Endothelial cell of umbilical vein (primary cell): ENCODE data around the gene SHISA9. TPM values are rescaled to one million over a fixed set of nuclear protein-coding genes. Genes with fewer than 3 reads are reported as not detected.

Experiments used
- BruUV-seq: library from RNA; stranded (reverse); fragments of 400-500 nt; replicated peaks from 2 replicates; lab custom pipeline; 2021; lab: Mats Ljungman, UMichigan
- CTCF ChIA-PET: fragments of 300-600, 350-600 bp; sonication (Branson Sonifier 250); formaldehyde crosslinking; loops from one replicate; lab custom pipeline; 2021; ENCODE audit warnings: antibody characterized with exemption, inconsistent platforms; lab: Charles Lee
- POLR2A ChIA-PET: fragments of 300-600, 350-600 bp; sonication (Branson Sonifier 250); formaldehyde crosslinking; loops from one replicate; lab custom pipeline; 2021; ENCODE audit warnings: antibody characterized with exemption, inconsistent platforms; lab: Charles Lee
- DNase-seq: peaks from one replicate; pipeline ENCODE4 v3.0.0-alpha.2; 2011; ENCODE audit warnings: low read depth, low spot score
- FAIRE-seq: peaks from 2 replicates; lab custom pipeline; 2011; peaks lifted over from hg19 to GRCh38; lab: Jason Lieb, UNC
- H2AFZ ChIP-seq: 2 replicates; pipeline ENCODE4 v1.6.0; 2012; ENCODE audit warnings: low read depth, low read length, control low read depth, inconsistent platforms
- H3K27ac ChIP-seq: 2 replicates; pipeline ENCODE4 v1.5.1; 2011; ENCODE audit warnings: low read depth, mild to moderate bottlenecking, control low read depth, low read length, moderate library complexity; ENCODE audit not compliant: insufficient read depth
- H3K27me3 ChIP-seq, 2 experiments: 2 replicates each; pipeline versions ENCODE4 v1.6.0 to v1.6.1; 2011; ENCODE audit warnings: low read length in 2 of 2, mixed read lengths in 1 of 2; ENCODE audit not compliant: control insufficient read depth in 2 of 2, insufficient read depth in 2 of 2
- H3K36me3 ChIP-seq, 2 experiments: 2 replicates in 1 of 2; 3 replicates in 1 of 2; pipeline ENCODE4 v1.5.1; 2011; ENCODE audit warnings: low read length in 2 of 2, mild to moderate bottlenecking in 1 of 2, moderate library complexity in 1 of 2; ENCODE audit not compliant: control insufficient read depth in 2 of 2, insufficient read depth in 2 of 2; ENCODE audit errors: extremely low read depth in 1 of 2
- H3K4me1 ChIP-seq: 3 replicates; pipeline ENCODE4 v1.5.1; 2011; ENCODE audit warnings: mild to moderate bottlenecking, low read length; ENCODE audit not compliant: control insufficient read depth, insufficient read depth; ENCODE audit errors: extremely low read depth
- H3K4me2 ChIP-seq: 2 replicates; pipeline ENCODE4 v1.6.1; 2011; ENCODE audit warnings: low read length, control low read depth, mixed read lengths; ENCODE audit not compliant: insufficient read depth
- H3K4me3 ChIP-seq, 3 experiments: fragments of 200-600 bp in 1 of 3; sonication (generic), shearing (Covaris generic) in 1 of 3; replicated peaks in 1 of 3; 2 replicates each; pipeline ENCODE4 v1.5.1; 2011 to 2016; ENCODE audit warnings: control low read depth in 3 of 3, low read length in 3 of 3, mild to moderate bottlenecking in 2 of 3, inconsistent platforms in 1 of 3, low read depth in 1 of 3, moderate library complexity in 1 of 3; ENCODE audit not compliant: insufficient read depth in 1 of 3
- H3K79me2 ChIP-seq: 2 replicates; pipeline ENCODE4 v1.6.0; 2012; ENCODE audit warnings: low read length, inconsistent platforms; ENCODE audit not compliant: control insufficient read depth, insufficient read depth
- H3K9ac ChIP-seq: replicated peaks from 2 replicates; pipeline ENCODE3; 2011; ENCODE audit warnings: low read length, control low read depth; ENCODE audit not compliant: insufficient read depth; ENCODE audit errors: extremely low read depth
- H3K9me1 ChIP-seq: replicated peaks from 3 replicates; pipeline ENCODE4 v1.6.0; 2011; ENCODE audit warnings: mild to moderate bottlenecking, low read length; ENCODE audit not compliant: control insufficient read depth, insufficient read depth; ENCODE audit errors: extremely low read depth
- H3K9me3 ChIP-seq: replicated peaks from 2 replicates; pipeline ENCODE4 v1.5.1; 2012; ENCODE audit warnings: low read length, inconsistent platforms; ENCODE audit not compliant: control insufficient read depth, insufficient read depth
- H4K20me1 ChIP-seq: replicated peaks from 2 replicates; pipeline ENCODE3; 2011; ENCODE audit warnings: mild to moderate bottlenecking, low read length; ENCODE audit not compliant: control insufficient read depth, insufficient read depth; ENCODE audit errors: extremely low read depth
- CTCF ChIP-seq, 2 donors: IDR thresholded peaks; 1 replicate in 1 of 2; 2 replicates in 1 of 2; pipeline ENCODE4 v1.5.1; 2011; ENCODE audit warnings: low read length in 2 of 2, mild to moderate bottlenecking in 2 of 2, moderate library complexity in 2 of 2, control low read depth in 1 of 2, inconsistent platforms in 1 of 2, low read depth in 1 of 2; ENCODE audit not compliant: insufficient read depth in 1 of 2; ENCODE audit errors: extremely low read depth in 1 of 2
- EZH2 ChIP-seq: IDR thresholded peaks from 2 replicates; pipeline ENCODE4 v1.6.1; 2012; ENCODE audit warnings: borderline replicate concordance, low read depth, mild to moderate bottlenecking, moderate library complexity, low read length, inconsistent platforms; ENCODE audit not compliant: severe bottlenecking
- FOS ChIP-seq: IDR thresholded peaks from 2 replicates; pipeline ENCODE4 v1.6.1; 2011; ENCODE audit warnings: mild to moderate bottlenecking, low read length, moderate library complexity, borderline replicate concordance; ENCODE audit not compliant: insufficient read depth
- GATA2 ChIP-seq: IDR thresholded peaks from 2 replicates; pipeline ENCODE4 v1.7.0; 2011; ENCODE audit warnings: low read depth, mild to moderate bottlenecking, moderate library complexity, mixed read lengths, low read length; ENCODE audit not compliant: insufficient read length, insufficient read depth
- JUN ChIP-seq: IDR thresholded peaks from 2 replicates; pipeline ENCODE4 v1.6.1; 2011; ENCODE audit warnings: borderline replicate concordance, low read depth; ENCODE audit not compliant: insufficient read length, insufficient read depth
- MYC ChIP-seq: IDR thresholded peaks from one replicate; pipeline ENCODE4 v1.6.1; 2011; ENCODE audit warnings: mild to moderate bottlenecking, low read depth, low read length
- POLR2A ChIP-seq: IDR thresholded peaks from 2 replicates; pipeline ENCODE4 v1.6.1; 2012; ENCODE audit warnings: low read depth, mild to moderate bottlenecking, control low read depth, low read length
- POLR2AphosphoS5 ChIP-seq: IDR thresholded peaks from 2 replicates; pipeline ENCODE4 v1.6.1; 2012; ENCODE audit warnings: low read depth, mild to moderate bottlenecking, control low read depth, low read length, moderate library complexity; ENCODE audit not compliant: insufficient read depth
- dilution Hi-C: fragments of 300-500 bp; cut with MboI; formaldehyde crosslinking; loops from one replicate; pipeline ENCODE4 v1.15.0; 2019; ENCODE audit warnings: low sequenced_read_pairs; ENCODE audit not compliant: extremely low pct_ligation_motif_present
- intact Hi-C: fragments of 100-400 bp; cut with micrococcal nuclease; formaldehyde crosslinking; loops from one replicate; pipeline ENCODE4 v1.10.0; 2022
- polyA plus RNA-seq, 4 experiments: library from polyadenylated mRNA; depleted of rRNA in 3 of 4; stranded (reverse) in 3 of 4; unstranded in 1 of 4; fragments of >200 nt; gene quantifications; 2 replicates each; pipeline versions ENCODE4 v1.2.1 to v1.2.3, GENCODE V29; 2011 to 2012; ENCODE audit warnings: missing spikeins in 1 of 4
- total RNA-seq: library from RNA; stranded (reverse); gene quantifications from 2 replicates; pipeline ENCODE4 v1.2.3, GENCODE V29; 2021
- TF ChIP-seq, protein P1 (sequence below): IDR thresholded peaks from 2 replicates; pipeline ENCODE4 v1.6.1; 2011; ENCODE audit not compliant: insufficient read depth, insufficient read length

Gene SHISA9
- total and polyA plus RNA-seq, 2 donors (not counting 3 experiments of a cell fraction or from before 2014, with no cell fraction given) = not detected

DNA sequence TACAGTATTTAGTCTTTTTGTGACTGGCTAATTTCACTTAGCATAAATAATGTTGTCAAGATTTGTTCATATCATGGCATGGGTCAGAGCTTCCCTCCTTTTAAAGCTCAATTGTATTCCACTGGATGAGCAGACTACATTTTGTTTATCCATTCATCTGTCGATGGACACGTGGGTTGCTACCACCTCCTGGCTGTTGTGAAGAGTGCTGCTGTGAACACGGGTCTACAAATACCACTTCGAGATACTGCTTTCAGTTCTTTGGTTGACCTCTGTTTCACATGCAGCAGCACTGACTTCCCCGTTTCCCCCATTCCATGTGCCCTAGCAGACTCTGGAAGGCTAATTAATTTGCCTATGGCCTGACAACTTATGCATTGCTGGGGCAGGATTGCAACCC is 285.4 kb downstream of the SHISA9 start:
- H3K9ac ChIP-seq = no peak overlapping the region
- H3K4me3 ChIP-seq = no peak overlapping the region
- no peak overlapping the region for H3K27ac ChIP-seq
- FAIRE-seq = no peak
- no peaks in the 10 kb centered on the region for H4K20me1 ChIP-seq
- no TSS peak for BruUV-seq
- H2AFZ ChIP-seq = no peak overlapping the region
- intact Hi-C loops = no loop called here
- DNase-seq = no peak
- no peaks in the 10 kb centered on the region for H3K36me3 ChIP-seq
- H3K4me2 ChIP-seq = no peak overlapping the region
- H3K9me3 ChIP-seq = peaks cover 5% of the 10 kb centered on the region
- H3K9me1 ChIP-seq = no peaks in the 10 kb centered on the region
- POLR2A ChIA-PET = no interaction called here
- no peaks in the 10 kb centered on the region for H3K4me1 ChIP-seq
- TF ChIP-seq GATA2 (no peak), FOS (no peak), CTCF (IDR thresholded peaks at IDR 0.05; ENCODE audit: extremely low read depth in 1 of 2, insufficient read depth in 1 of 2, low read depth in 1 of 2, low read length in 2 of 2) (no peak), MYC (no peak), POLR2A (no peak), JUN (no peak), EZH2 (no peak), POLR2AphosphoS5 (no peak)
- TF ChIP-seq, protein P1, sequence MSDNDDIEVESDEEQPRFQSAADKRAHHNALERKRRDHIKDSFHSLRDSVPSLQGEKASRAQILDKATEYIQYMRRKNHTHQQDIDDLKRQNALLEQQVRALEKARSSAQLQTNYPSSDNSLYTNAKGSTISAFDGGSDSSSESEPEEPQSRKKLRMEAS = no peak
- CTCF ChIA-PET = no interaction called here
- no peaks in the 10 kb centered on the region for H3K79me2 ChIP-seq
- no peaks in the 10 kb centered on the region for H3K27me3 ChIP-seq
- dilution Hi-C loops = no loop called here
